ENCODE data around the gene EGFL7.

GRCh38 chr9:136621019-136621733, 41.5 kb upstream of the EGFL7 start:
- TF ChIP-seq POLR2A (IDR thresholded peaks at IDR 0.05) (no peak), EP300 (IDR thresholded peaks at IDR 0.05) (no peak)
- TF ChIP-seq, protein P1, sequence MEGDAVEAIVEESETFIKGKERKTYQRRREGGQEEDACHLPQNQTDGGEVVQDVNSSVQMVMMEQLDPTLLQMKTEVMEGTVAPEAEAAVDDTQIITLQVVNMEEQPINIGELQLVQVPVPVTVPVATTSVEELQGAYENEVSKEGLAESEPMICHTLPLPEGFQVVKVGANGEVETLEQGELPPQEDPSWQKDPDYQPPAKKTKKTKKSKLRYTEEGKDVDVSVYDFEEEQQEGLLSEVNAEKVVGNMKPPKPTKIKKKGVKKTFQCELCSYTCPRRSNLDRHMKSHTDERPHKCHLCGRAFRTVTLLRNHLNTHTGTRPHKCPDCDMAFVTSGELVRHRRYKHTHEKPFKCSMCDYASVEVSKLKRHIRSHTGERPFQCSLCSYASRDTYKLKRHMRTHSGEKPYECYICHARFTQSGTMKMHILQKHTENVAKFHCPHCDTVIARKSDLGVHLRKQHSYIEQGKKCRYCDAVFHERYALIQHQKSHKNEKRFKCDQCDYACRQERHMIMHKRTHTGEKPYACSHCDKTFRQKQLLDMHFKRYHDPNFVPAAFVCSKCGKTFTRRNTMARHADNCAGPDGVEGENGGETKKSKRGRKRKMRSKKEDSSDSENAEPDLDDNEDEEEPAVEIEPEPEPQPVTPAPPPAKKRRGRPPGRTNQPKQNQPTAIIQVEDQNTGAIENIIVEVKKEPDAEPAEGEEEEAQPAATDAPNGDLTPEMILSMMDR (IDR thresholded peaks at IDR 0.05) = no peak

Measured in ovary (tissue), 3 donors.